ENCODE measurements around the gene PSMD3. TPM values are rescaled to one million over a fixed set of nuclear protein-coding genes. Genes with fewer than 3 reads are reported as not detected.

Gene PSMD3
- total and polyA plus RNA-seq, 9 of the 15 experiments (the other 6 are each of a cell fraction or from before 2014, with no cell fraction given) = 2.0 to 251 (median 135) TPM

DNA sequence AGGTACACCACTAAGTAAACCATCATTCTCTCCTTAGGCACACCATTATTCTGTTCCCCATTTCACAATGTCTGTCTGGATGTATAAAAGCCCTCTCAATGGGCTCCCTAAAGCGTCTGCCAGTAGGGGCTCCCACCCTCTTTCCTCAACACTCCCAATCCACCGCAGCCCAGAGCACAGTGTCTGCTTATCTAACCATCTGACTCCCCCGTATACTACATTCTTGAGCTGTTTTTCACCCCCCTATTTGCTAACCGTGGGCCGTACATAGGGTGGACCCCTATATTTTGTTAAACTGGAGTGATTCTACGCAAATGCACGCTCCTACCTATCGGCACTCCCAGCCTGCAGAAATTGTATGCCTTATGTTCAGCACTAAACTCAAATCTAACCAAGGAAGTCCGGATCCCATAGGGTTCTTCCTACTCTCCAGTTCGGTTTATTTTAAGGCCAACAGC is 685 bp upstream of the PSMD3 start (continued):
- peak; percentile 71 for TF ChIP-seq TEAD4 (IDR thresholded peaks at IDR 0.05; ENCODE audit: low read length)
- no peak for TF ChIP-seq TEAD4 (CRISPR knock-in tag; IDR thresholded peaks at IDR 0.05; ENCODE audit: borderline replicate concordance)
- TF ChIP-seq MTF1 (CRISPR knock-in tag; IDR thresholded peaks at IDR 0.05; ENCODE audit: borderline replicate concordance) = no peak
- no peak for TF ChIP-seq SFPQ (IDR thresholded peaks at IDR 0.05; ENCODE audit: low read depth, low read length)
- TF ChIP-seq HNRNPUL1 (IDR thresholded peaks at IDR 0.05; ENCODE audit: low read length) = no peak
- TF ChIP-seq HMG20B (CRISPR knock-in tag; IDR thresholded peaks at IDR 0.05) = no peak
- no peak for TF ChIP-seq EWSR1 (IDR thresholded peaks at IDR 0.05; ENCODE audit: borderline replicate concordance, low read depth, partially characterized antibody)
- peak; percentile 50 for TF ChIP-seq CBFA2T3 (IDR thresholded peaks at IDR 0.05)
- no peak for TF ChIP-seq NCOA2 (IDR thresholded peaks at IDR 0.05; ENCODE audit: partially characterized antibody in 2 of 2)
- no peak for TF ChIP-seq CHAMP1 (IDR thresholded peaks at IDR 0.05)
- TF ChIP-seq ZNF695 (CRISPR knock-in tag; IDR thresholded peaks at IDR 0.05) = no peak
- no peak for TF ChIP-seq ZNF589 (CRISPR knock-in tag; IDR thresholded peaks at IDR 0.05; ENCODE audit: low read depth)
- TF ChIP-seq POU5F1 (IDR thresholded peaks at IDR 0.05; ENCODE audit: borderline replicate concordance, low read depth, low read length, partially characterized antibody) = no peak
- TF ChIP-seq, protein P1, sequence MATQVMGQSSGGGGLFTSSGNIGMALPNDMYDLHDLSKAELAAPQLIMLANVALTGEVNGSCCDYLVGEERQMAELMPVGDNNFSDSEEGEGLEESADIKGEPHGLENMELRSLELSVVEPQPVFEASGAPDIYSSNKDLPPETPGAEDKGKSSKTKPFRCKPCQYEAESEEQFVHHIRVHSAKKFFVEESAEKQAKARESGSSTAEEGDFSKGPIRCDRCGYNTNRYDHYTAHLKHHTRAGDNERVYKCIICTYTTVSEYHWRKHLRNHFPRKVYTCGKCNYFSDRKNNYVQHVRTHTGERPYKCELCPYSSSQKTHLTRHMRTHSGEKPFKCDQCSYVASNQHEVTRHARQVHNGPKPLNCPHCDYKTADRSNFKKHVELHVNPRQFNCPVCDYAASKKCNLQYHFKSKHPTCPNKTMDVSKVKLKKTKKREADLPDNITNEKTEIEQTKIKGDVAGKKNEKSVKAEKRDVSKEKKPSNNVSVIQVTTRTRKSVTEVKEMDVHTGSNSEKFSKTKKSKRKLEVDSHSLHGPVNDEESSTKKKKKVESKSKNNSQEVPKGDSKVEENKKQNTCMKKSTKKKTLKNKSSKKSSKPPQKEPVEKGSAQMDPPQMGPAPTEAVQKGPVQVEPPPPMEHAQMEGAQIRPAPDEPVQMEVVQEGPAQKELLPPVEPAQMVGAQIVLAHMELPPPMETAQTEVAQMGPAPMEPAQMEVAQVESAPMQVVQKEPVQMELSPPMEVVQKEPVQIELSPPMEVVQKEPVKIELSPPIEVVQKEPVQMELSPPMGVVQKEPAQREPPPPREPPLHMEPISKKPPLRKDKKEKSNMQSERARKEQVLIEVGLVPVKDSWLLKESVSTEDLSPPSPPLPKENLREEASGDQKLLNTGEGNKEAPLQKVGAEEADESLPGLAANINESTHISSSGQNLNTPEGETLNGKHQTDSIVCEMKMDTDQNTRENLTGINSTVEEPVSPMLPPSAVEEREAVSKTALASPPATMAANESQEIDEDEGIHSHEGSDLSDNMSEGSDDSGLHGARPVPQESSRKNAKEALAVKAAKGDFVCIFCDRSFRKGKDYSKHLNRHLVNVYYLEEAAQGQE (IDR thresholded peaks at IDR 0.05; ENCODE audit: borderline replicate concordance) = no peak
- TF ChIP-seq, protein P1 (CRISPR knock-in tag; IDR thresholded peaks at IDR 0.05; ENCODE audit: low read depth) = no peak
- no peak for TF ChIP-seq RHOXF2B (CRISPR knock-in tag; conservative IDR thresholded peaks at IDR 0.05)

All from K562 (cell line).